ENCODE measurements around the gene IL1RAPL2.

DNA sequence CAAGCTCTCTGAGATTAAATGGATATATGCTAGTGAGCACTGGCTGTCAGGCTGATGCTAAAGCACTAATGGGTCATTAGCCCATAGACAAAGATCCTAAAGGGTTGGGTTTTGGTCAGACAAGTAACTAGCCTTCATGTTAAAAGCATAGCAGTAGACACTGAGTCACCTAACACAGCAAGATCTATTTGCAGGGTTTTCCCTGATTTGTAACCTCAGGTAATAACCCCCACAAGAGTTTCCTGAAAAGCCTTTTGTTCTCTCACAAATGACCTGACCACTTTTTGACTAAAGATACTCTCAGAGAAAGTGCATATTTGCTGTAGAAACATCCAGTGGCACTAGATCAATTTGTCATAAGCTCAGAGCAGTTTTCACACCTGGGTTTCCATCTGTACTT lies 905.6 kb downstream of the IL1RAPL2 start:
- TF ChIP-seq CTCF (IDR thresholded peaks at IDR 0.05) (no peak), POLR2A (IDR thresholded peaks at IDR 0.05) (no peak)

Measured in thyroid gland (tissue), 4 donors.